ENCODE measurements around the gene PROKR2. TPM values are rescaled to one million over a fixed set of nuclear protein-coding genes. Genes with fewer than 3 reads are reported as not detected.

The PROKR2 gene
- polyA plus RNA-seq, 1 donor, result not detected

DNA sequence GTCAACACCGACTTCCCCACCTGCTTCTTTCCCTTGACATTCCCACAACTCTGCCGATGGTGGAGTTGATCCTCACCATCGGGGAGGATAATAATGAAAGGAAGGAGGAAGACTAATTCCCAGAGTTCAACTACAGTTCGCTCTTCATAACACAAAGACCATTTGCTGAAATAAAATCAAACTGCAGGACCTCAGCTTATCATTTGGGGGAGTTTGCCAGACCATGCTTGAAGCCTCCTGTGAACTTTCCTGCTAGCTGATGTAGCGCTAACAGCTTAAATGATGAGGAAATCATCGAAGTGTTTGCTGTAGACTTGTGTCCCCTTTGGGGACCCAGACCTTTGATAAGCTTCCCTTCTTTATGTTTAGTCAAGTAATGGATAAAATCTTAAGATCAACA is 26.2 kb downstream of the PROKR2 start:
- no peaks in the 10 kb centered on the region for H3K36me3 ChIP-seq (ENCODE audit: control insufficient read depth, insufficient read depth, low read length)
- H3K4me3 ChIP-seq (ENCODE audit: low read length), result no peak overlapping the region
- no peaks in the 10 kb centered on the region for H3K9me3 ChIP-seq (ENCODE audit: control insufficient read depth, low read depth, low read length)
- H3K27me3 ChIP-seq (ENCODE audit: control insufficient read depth, insufficient read depth, low read length), result no peaks in the 10 kb centered on the region
- no peak for DNase-seq
- H3K27ac ChIP-seq (ENCODE audit: low read length), result no peak overlapping the region
- WGBS (ENCODE audit: insufficient coverage, low lambda C conversion rate), result no CpG with 5 or more reads among the region's 6 CpGs
- no peaks in the 10 kb centered on the region for H3K4me1 ChIP-seq (ENCODE audit: control insufficient read depth, insufficient read depth, low read length)

DNA sequence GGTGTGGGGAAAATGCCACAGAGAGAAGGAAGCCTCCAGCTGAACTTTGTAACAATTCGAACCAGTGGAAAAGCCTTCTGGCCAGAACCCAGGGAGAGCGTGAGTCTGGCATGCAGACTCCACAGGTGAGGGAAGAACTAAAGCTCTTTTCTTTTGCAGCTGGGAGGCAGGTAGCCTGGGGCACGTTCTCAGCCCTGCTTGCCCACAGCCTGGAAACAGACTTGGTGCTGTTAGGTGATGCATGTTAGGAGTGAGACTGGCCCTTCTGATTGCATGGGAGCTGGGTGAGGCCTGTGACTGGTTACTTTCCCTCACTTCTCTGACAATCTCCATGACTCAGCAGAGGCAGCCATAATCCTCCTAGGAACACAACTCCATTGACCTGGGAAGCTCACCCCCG is 34.2 kb downstream of the PROKR2 start:
- Histone ChIP-seq H3K4me3 (ENCODE audit: low read length) (no peak overlapping the region), H3K36me3 (ENCODE audit: control insufficient read depth, insufficient read depth, low read length) (no peaks in the 10 kb centered on the region), H3K9me3 (ENCODE audit: control insufficient read depth, low read depth, low read length) (no peaks in the 10 kb centered on the region), H3K27ac (ENCODE audit: low read length) (no peak overlapping the region), H3K27me3 (ENCODE audit: control insufficient read depth, insufficient read depth, low read length) (no peaks in the 10 kb centered on the region), H3K4me1 (ENCODE audit: control insufficient read depth, insufficient read depth, low read length) (no peaks in the 10 kb centered on the region)
- no peak for DNase-seq
- no CpG with 5 or more reads among the region's 4 CpGs for WGBS (ENCODE audit: insufficient coverage, low lambda C conversion rate)

DNA sequence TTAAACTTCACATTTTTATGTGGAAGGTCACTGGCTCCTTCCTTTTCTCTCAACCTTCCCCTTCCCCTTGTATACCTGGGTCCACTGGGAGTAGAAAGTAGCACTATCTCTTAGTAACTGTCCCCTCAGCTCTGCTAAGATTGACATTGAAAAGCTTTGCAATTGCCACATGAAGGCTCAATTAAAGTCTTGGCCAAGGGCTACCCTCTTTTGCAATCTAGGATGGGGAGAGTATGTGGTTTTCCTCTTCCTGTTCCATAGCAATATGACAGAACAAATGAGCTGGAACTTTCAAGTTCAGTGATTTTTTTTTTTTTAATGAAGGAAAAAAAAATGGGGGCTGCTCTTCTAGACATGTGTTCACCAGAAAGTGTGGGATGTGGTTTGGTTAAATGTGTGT is 37.1 kb downstream of the PROKR2 start:
- Histone ChIP-seq H3K4me3 (ENCODE audit: low read length) (no peak overlapping the region), H3K9me3 (ENCODE audit: control insufficient read depth, low read depth, low read length) (no peaks in the 10 kb centered on the region), H3K4me1 (ENCODE audit: control insufficient read depth, insufficient read depth, low read length) (no peaks in the 10 kb centered on the region), H3K27ac (ENCODE audit: low read length) (no peak overlapping the region), H3K36me3 (ENCODE audit: control insufficient read depth, insufficient read depth, low read length) (no peaks in the 10 kb centered on the region), H3K27me3 (ENCODE audit: control insufficient read depth, insufficient read depth, low read length) (no peaks in the 10 kb centered on the region)
- DNase-seq, result no peak

DNA sequence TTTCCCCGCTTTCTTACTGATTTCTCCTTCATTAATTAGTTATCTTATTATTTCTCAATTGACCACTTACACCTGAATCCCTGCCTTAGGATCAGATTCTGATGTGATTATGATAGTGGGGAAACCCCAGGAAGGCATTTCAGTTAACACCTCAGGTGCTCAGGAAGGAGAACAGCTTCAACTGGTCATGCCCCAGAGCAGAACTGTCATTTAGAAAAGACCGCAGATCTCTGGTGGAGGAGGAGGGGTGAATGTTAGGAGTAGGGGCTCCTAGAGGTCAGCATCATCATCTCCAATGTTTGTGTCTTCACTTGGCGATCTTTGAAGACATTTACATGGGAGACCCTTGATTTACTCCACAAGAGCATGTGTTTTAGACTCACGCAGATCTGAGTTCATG is 44.5 kb downstream of the PROKR2 start:
- H3K27ac ChIP-seq (ENCODE audit: low read length), result no peak overlapping the region
- WGBS (ENCODE audit: insufficient coverage, low lambda C conversion rate), result no CpG with 5 or more reads among the region's 4 CpGs
- H3K36me3 ChIP-seq (ENCODE audit: control insufficient read depth, insufficient read depth, low read length), result no peaks in the 10 kb centered on the region
- no peaks in the 10 kb centered on the region for H3K4me1 ChIP-seq (ENCODE audit: control insufficient read depth, insufficient read depth, low read length)
- no peaks in the 10 kb centered on the region for H3K9me3 ChIP-seq (ENCODE audit: control insufficient read depth, low read depth, low read length)
- H3K27me3 ChIP-seq (ENCODE audit: control insufficient read depth, insufficient read depth, low read length), result no peaks in the 10 kb centered on the region
- no peak for DNase-seq
- no peak overlapping the region for H3K4me3 ChIP-seq (ENCODE audit: low read length)

DNA sequence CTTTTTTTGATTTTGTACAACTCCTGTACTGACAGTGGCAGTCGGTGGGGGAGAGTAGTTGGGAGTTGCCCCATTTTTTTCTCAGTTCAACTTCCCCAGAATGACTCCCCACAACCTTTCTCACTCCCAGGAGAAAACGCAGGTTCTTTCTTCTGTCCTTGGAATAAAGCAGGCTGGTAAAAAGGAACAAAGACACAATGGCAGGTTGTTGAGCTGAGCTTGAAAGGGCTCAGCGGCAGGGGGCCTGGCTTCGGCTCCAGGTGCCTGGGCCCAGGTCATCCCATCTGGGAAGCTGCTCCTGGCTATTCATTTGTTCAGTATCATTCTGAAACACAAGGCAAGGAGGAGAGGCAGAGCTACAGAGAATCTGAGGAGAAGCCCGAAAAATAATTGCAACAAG is 46.2 kb downstream of the PROKR2 start:
- 100% methylated on average over 1 of the region's 5 CpGs for WGBS (ENCODE audit: insufficient coverage, low lambda C conversion rate)
- Histone ChIP-seq H3K36me3 (ENCODE audit: control insufficient read depth, insufficient read depth, low read length) (no peaks in the 10 kb centered on the region), H3K4me3 (ENCODE audit: low read length) (no peak overlapping the region), H3K4me1 (ENCODE audit: control insufficient read depth, insufficient read depth, low read length) (no peaks in the 10 kb centered on the region), H3K27ac (ENCODE audit: low read length) (no peak overlapping the region), H3K9me3 (ENCODE audit: control insufficient read depth, low read depth, low read length) (no peaks in the 10 kb centered on the region), H3K27me3 (ENCODE audit: control insufficient read depth, insufficient read depth, low read length) (peaks cover under 1% of the 10 kb centered on the region)
- DNase-seq, result no peak

DNA sequence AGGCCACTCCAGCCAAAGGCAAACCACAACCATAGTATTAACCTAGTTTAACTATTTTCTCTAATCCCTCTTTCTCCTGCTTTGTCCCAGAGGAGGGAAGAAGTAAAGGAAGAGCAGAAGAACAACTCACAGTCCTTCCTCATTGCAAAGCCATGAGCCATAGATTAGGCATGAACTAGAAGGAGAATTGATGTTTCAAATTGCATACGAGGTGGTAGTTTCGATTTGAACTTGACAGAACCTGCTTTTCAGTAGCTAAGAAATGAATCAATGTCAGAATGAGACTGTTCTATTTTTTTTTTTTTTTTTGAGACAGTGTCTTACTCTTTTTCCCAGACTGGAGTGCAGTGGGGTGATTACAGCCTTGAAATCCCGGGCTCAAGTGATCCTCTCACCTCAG is 48.3 kb downstream of the PROKR2 start:
- no CpG with 5 or more reads among the region's 3 CpGs for WGBS (ENCODE audit: insufficient coverage, low lambda C conversion rate)
- Histone ChIP-seq H3K27ac (ENCODE audit: low read length) (no peak overlapping the region), H3K27me3 (ENCODE audit: control insufficient read depth, insufficient read depth, low read length) (peaks cover 6% of the 10 kb centered on the region), H3K36me3 (ENCODE audit: control insufficient read depth, insufficient read depth, low read length) (no peaks in the 10 kb centered on the region), H3K4me1 (ENCODE audit: control insufficient read depth, insufficient read depth, low read length) (no peaks in the 10 kb centered on the region), H3K9me3 (ENCODE audit: control insufficient read depth, low read depth, low read length) (no peaks in the 10 kb centered on the region), H3K4me3 (ENCODE audit: low read length) (no peak overlapping the region)
- DNase-seq, result no peak

DNA sequence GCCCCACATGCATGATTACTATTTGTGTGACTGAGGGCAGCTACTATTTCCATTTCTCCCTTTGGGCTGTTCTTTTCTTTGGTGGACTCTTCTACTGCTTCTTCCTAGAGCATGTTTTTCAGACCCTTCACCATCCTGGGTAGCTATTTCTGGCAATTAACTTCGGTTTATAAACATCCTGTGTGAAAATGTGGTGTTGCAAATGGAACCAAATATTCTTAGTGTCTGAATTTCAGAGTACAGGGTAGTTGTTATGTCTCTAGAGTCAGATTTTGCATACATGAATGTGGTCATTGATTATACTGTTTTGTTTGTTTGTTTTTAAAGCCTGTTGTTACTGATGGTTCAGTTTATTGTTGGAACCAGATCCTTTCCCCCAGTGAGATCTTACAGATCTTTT is 49.7 kb downstream of the PROKR2 start:
- Histone ChIP-seq H3K4me1 (ENCODE audit: control insufficient read depth, insufficient read depth, low read length) (no peaks in the 10 kb centered on the region), H3K27me3 (ENCODE audit: control insufficient read depth, insufficient read depth, low read length) (peaks cover 6% of the 10 kb centered on the region), H3K36me3 (ENCODE audit: control insufficient read depth, insufficient read depth, low read length) (no peaks in the 10 kb centered on the region), H3K4me3 (ENCODE audit: low read length) (no peak overlapping the region), H3K27ac (ENCODE audit: low read length) (no peak overlapping the region), H3K9me3 (ENCODE audit: control insufficient read depth, low read depth, low read length) (no peaks in the 10 kb centered on the region)
- no CpG with 5 or more reads among the region's 1 CpG for WGBS (ENCODE audit: insufficient coverage, low lambda C conversion rate)
- DNase-seq, result no peak

Other genes with a start within 250 kb of the PROKR2 start
- 117 TPM for gene TMEM230, start 203.9 kb downstream of the PROKR2 start, polyA plus RNA-seq
- 95.3 TPM for gene PCNA, start 197.0 kb downstream of the PROKR2 start, polyA plus RNA-seq
- gene CDS2, start 189.9 kb downstream of the PROKR2 start, polyA plus RNA-seq, result 17.0 TPM